GM23338 (cell line): ENCODE data around the gene ANO1. TPM values are rescaled to one million over a fixed set of nuclear protein-coding genes. Genes with fewer than 3 reads are reported as not detected.

ENCODE experiments used
- ATAC-seq: fragments of 200-7000 bp; cut with Tn5 transposase; 3 replicates; pipeline ENCODE4 v1.9.1; 2020
- DNase-seq: peaks from one replicate; pipeline ENCODE4 v3.0.0-alpha.2; 2015; ENCODE audit warnings: low spot score
- H2AFZ ChIP-seq: fragments of 200-600 bp; sonication (generic); 2 replicates; pipeline ENCODE4 v1.8.0; 2016; ENCODE audit warnings: antibody characterized with exemption, mild to moderate bottlenecking, moderate library complexity
- H3F3A ChIP-seq: fragments of 200-600 bp; sonication (generic); replicated peaks from 2 replicates; pipeline ENCODE4 v1.8.0; 2017; ENCODE audit warnings: antibody characterized with exemption, mixed run types, low read depth
- H3K27ac ChIP-seq: fragments of 200-600 bp; sonication (generic); 2 replicates; pipeline ENCODE4 v1.6.1; 2016; ENCODE audit warnings: low read depth
- H3K27me3 ChIP-seq: fragments of 200-600 bp; sonication (generic); 2 replicates; pipeline ENCODE4 v1.8.0; 2016; ENCODE audit warnings: mild to moderate bottlenecking, mixed run types, moderate library complexity; ENCODE audit not compliant: insufficient read depth
- H3K36me3 ChIP-seq: fragments of 200-600 bp; sonication (generic); 2 replicates; pipeline ENCODE4 v1.8.0; 2016; ENCODE audit warnings: mild to moderate bottlenecking; ENCODE audit not compliant: insufficient read depth
- H3K4me1 ChIP-seq: fragments of 200-600 bp; sonication (generic); 2 replicates; pipeline ENCODE4 v1.8.0; 2016; ENCODE audit warnings: mild to moderate bottlenecking, moderate library complexity; ENCODE audit not compliant: insufficient read depth
- H3K4me2 ChIP-seq: fragments of 200-600 bp; sonication (generic); 2 replicates; pipeline ENCODE4 v1.7.1; 2017; ENCODE audit warnings: mixed run types
- H3K4me3 ChIP-seq: fragments of 200-600 bp; sonication (generic); 2 replicates; pipeline ENCODE4 v1.6.1; 2016; ENCODE audit warnings: mixed run types
- H3K79me2 ChIP-seq: fragments of 200-600 bp; sonication (generic); replicated peaks from 2 replicates; pipeline ENCODE4 v1.8.0; 2017; ENCODE audit warnings: mild to moderate bottlenecking; ENCODE audit not compliant: insufficient read depth
- H3K9me2 ChIP-seq: fragments of 200-600 bp; sonication (generic); 2 replicates; pipeline ENCODE4 v1.8.0; 2017; ENCODE audit not compliant: insufficient read depth
- H4K20me1 ChIP-seq: fragments of 200-600 bp; sonication (generic); replicated peaks from 2 replicates; pipeline ENCODE4 v1.8.0; 2017; ENCODE audit warnings: mild to moderate bottlenecking; ENCODE audit not compliant: insufficient read depth
- H3K27ac Mint-ChIP-seq: 2 replicates; pipeline ENCODE4 v1.8.0; 2020; ENCODE audit warnings: inconsistent platforms, mild to moderate bottlenecking, moderate library complexity, mixed read lengths
- H3K27me3 Mint-ChIP-seq: 3 replicates; pipeline ENCODE4 v1.8.0; 2022; ENCODE audit warnings: low read depth, mild to moderate bottlenecking, moderate library complexity, mixed read lengths, inconsistent platforms; ENCODE audit not compliant: insufficient read depth, poor library complexity
- H3K36me3 Mint-ChIP-seq: 3 replicates; pipeline ENCODE4 v1.8.0; 2021; ENCODE audit warnings: low read depth, mild to moderate bottlenecking, inconsistent platforms, moderate library complexity, mixed read lengths
- H3K4me1 Mint-ChIP-seq: 3 replicates; pipeline ENCODE4 v1.8.0; 2020; ENCODE audit warnings: mild to moderate bottlenecking, inconsistent platforms, mixed read lengths
- H3K4me3 Mint-ChIP-seq: 3 replicates; pipeline ENCODE4 v1.8.0; 2021; ENCODE audit warnings: moderate library complexity, mild to moderate bottlenecking, inconsistent platforms, mixed read lengths
- H3K9me3 Mint-ChIP-seq: 3 replicates; pipeline ENCODE4 v1.8.0; 2020; ENCODE audit warnings: moderate library complexity, mild to moderate bottlenecking, inconsistent platforms, mixed read lengths
- CREB1 ChIP-seq: fragments of 250-450 bp; sonication (Bioruptor Pico); IDR thresholded peaks from 2 replicates; pipeline ENCODE4 v1.5.0; 2020; ENCODE audit warnings: low read depth, mild to moderate bottlenecking, moderate library complexity
- CTCF ChIP-seq, 2 experiments: fragments of 200-600 bp in 1 of 2; sonication (generic) in 1 of 2; conservative IDR thresholded peaks; 2 replicates each; pipeline versions ENCODE4 v1.5.1 to v1.6.1; 2016 to 2017; ENCODE audit warnings: antibody characterized with exemption in 2 of 2, low read depth in 2 of 2, mild to moderate bottlenecking in 2 of 2, moderate library complexity in 1 of 2
- EZH2 ChIP-seq: fragments of 200-600 bp; sonication (generic); IDR thresholded peaks from one replicate; pipeline ENCODE4 v1.8.0; 2017; ENCODE audit warnings: antibody characterized with exemption, mild to moderate bottlenecking, low read depth; ENCODE audit not compliant: unreplicated experiment
- JUNB ChIP-seq: IDR thresholded peaks from one replicate; pipeline ENCODE4 v1.6.1; 2016; ENCODE audit warnings: antibody characterized with exemption; ENCODE audit not compliant: unreplicated experiment
- NANOG ChIP-seq: IDR thresholded peaks from 2 replicates; pipeline ENCODE4 v1.6.1; 2016; ENCODE audit warnings: antibody characterized with exemption, borderline replicate concordance
- STAT1 ChIP-seq: IDR thresholded peaks from one replicate; pipeline ENCODE4 v1.6.1; 2016; ENCODE audit warnings: antibody characterized with exemption; ENCODE audit not compliant: unreplicated experiment
- ZNF114 ChIP-seq: fragments of 250-450 bp; sonication (Bioruptor Pico); IDR thresholded peaks from 2 replicates; pipeline ENCODE4 v1.5.0; 2020; ENCODE audit warnings: mild to moderate bottlenecking, moderate library complexity
- polyA plus RNA-seq: library from polyadenylated mRNA; unstranded; fragments of >200 nt; fragmentation: Nextera tagmentation; extraction: Ambion mirVana; gene quantifications from 2 replicates; pipeline ENCODE4 v1.2.1, GENCODE V29; 2016
- total RNA-seq: library from RNA; depleted of rRNA; stranded (reverse); fragments of >200 nt; shearing (Covaris generic); gene quantifications from 2 replicates; pipeline ENCODE4 v1.2.3, GENCODE V29; 2014
- TF ChIP-seq, protein P1 (sequence below): IDR thresholded peaks from one replicate; pipeline ENCODE4 v1.6.1; 2018; ENCODE audit warnings: antibody characterized with exemption; ENCODE audit not compliant: unreplicated experiment

ANO1 gene
- total and polyA plus RNA-seq, 2 experiments from 2014 or later = 1.4 to 3.4 TPM

DNA sequence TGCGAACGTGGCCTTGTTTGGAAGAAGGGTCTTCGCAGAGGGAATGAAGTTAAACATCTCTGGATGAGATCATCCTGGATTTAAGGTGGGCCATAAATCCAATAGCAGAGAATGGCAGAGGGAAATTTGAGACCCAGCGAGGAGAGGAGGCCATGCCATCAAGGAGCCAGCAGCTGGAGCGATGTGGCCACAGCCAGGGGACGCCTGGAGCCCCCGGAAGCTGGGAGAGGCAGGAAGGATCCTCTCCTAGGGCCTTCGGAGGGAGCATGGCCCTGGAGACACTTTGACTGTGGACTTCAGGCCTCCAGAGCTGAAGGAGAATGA lies 22.1 kb downstream of the ANO1 start (continued):
- no peak for TF ChIP-seq CTCF (conservative IDR thresholded peaks at IDR 0.05; ENCODE audit: low read depth in 2 of 2)
- TF ChIP-seq NANOG = no peak

DNA sequence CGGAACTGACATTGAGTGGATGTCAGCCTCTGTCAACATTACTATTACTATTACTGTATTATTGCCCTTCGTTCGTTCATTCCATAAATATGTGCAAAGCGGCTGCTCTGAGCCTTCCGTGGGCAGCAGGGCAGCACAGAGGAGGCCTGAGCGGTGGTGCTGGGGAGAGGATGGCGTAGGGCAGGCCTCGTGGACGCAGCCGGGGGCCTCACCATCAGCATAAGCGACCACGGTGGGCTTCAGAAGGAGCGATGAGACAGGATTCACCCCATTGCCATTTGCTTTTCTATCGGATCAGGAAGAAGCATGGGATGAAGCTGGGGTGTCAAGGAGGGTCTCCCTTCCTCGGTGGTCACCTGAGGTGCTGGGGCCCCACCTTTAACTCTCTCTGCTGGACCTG lies 22.7 kb downstream of the ANO1 start:
- no peak overlapping the region for H3K27ac Mint-ChIP-seq
- H3K9me3 Mint-ChIP-seq = no peaks in the 10 kb centered on the region
- ATAC-seq = no peak
- no peak overlapping the region for H3K4me2 ChIP-seq
- H3K4me3 ChIP-seq = no peak overlapping the region
- H3K4me1 ChIP-seq = no peaks in the 10 kb centered on the region
- H3K27me3 ChIP-seq = no peaks in the 10 kb centered on the region
- DNase-seq = no peak
- H3K36me3 ChIP-seq = no peaks in the 10 kb centered on the region
- H3K79me2 ChIP-seq = no peaks in the 10 kb centered on the region
- TF ChIP-seq JUNB (no peak), ZNF114 (CRISPR knock-in tag) (no peak), CREB1 (no peak), CTCF (conservative IDR thresholded peaks at IDR 0.05; ENCODE audit: low read depth in 2 of 2) (no peak), STAT1 (no peak), EZH2 (no peak)
- TF ChIP-seq, protein P1, sequence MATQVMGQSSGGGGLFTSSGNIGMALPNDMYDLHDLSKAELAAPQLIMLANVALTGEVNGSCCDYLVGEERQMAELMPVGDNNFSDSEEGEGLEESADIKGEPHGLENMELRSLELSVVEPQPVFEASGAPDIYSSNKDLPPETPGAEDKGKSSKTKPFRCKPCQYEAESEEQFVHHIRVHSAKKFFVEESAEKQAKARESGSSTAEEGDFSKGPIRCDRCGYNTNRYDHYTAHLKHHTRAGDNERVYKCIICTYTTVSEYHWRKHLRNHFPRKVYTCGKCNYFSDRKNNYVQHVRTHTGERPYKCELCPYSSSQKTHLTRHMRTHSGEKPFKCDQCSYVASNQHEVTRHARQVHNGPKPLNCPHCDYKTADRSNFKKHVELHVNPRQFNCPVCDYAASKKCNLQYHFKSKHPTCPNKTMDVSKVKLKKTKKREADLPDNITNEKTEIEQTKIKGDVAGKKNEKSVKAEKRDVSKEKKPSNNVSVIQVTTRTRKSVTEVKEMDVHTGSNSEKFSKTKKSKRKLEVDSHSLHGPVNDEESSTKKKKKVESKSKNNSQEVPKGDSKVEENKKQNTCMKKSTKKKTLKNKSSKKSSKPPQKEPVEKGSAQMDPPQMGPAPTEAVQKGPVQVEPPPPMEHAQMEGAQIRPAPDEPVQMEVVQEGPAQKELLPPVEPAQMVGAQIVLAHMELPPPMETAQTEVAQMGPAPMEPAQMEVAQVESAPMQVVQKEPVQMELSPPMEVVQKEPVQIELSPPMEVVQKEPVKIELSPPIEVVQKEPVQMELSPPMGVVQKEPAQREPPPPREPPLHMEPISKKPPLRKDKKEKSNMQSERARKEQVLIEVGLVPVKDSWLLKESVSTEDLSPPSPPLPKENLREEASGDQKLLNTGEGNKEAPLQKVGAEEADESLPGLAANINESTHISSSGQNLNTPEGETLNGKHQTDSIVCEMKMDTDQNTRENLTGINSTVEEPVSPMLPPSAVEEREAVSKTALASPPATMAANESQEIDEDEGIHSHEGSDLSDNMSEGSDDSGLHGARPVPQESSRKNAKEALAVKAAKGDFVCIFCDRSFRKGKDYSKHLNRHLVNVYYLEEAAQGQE = no peak
- no peaks in the 10 kb centered on the region for H3K9me2 ChIP-seq
- no peak overlapping the region for H3K27ac ChIP-seq
- peaks cover 19% of the 10 kb centered on the region for H3K4me1 Mint-ChIP-seq
- H3K36me3 Mint-ChIP-seq = no peaks in the 10 kb centered on the region; the same call in 2 of the 3 replicates
- H3K4me3 Mint-ChIP-seq = no peak overlapping the region
- H4K20me1 ChIP-seq = no peaks in the 10 kb centered on the region
- H2AFZ ChIP-seq = no peak overlapping the region
- peaks cover 2% of the 10 kb centered on the region for H3K27me3 Mint-ChIP-seq
- H3F3A ChIP-seq = no peaks in the 10 kb centered on the region
